KOPT-K1 (cell line): Measurements from ENCODE around the gene KDM4D.

Experiments used
- H3K27ac ChIP-seq: fragments of 200-600 bp; sonication (generic); 2 replicates; pipeline ENCODE4 v1.5.1; 2016; ENCODE audit warnings: antibody characterized with exemption, mild to moderate bottlenecking, low read depth, low read length; ENCODE audit not compliant: poor library complexity, severe bottlenecking
- H3K36me3 ChIP-seq: fragments of 200-600 bp; sonication (generic); 2 replicates; pipeline ENCODE4 v1.5.1; 2017; ENCODE audit warnings: antibody characterized with exemption, mild to moderate bottlenecking, low read length, moderate library complexity; ENCODE audit not compliant: insufficient read depth
- H3K9me3 ChIP-seq: fragments of 200-600 bp; sonication (generic); 2 replicates; pipeline ENCODE4 v1.5.1; 2017; ENCODE audit warnings: antibody characterized with exemption, low read length, mild to moderate bottlenecking; ENCODE audit not compliant: insufficient read depth, poor library complexity, severe bottlenecking

KDM4D gene

DNA sequence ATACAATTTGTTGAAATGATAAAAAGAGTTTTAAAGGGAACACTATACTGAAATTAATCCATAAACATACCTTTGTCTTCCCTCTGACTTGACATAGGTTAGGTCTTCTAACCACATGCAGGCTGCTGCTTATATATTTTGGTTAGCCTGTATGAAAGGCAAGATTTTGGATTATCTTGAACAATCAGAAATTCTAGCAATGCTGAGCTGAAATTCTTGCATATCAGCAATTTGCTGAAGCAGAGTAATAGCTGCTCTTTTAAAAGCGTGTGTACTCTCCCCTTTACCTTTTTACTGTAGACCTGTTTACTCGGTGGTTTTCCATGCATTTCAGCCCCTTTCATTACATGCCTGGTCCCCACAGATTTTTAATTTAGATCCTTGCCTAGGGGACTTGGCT, 34.2 kb upstream of the KDM4D start:
- H3K27ac ChIP-seq: no peak overlapping the region
- no peaks in the 10 kb centered on the region for H3K36me3 ChIP-seq
- H3K9me3 ChIP-seq: no peaks in the 10 kb centered on the region

DNA sequence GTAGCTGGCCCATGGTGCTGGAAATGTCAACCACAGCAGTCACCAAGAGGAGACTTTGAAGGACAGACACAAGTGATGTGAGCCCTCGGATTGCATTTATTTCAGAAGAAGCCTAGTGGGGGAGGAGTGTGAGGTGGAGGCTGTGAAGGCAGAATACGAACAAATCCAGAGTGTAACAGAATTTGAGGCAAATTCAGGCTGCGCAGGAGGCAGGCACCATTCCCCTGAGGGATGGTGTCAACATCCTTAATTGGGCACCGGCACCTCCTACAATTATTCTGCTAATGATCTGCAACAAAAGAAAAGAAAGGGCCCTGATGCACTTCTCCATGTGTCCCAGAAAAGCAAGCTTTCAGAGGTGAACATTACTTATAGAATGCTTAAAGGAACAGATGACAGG, 32.4 kb upstream of the KDM4D start:
- no peaks in the 10 kb centered on the region for H3K36me3 ChIP-seq
- H3K27ac ChIP-seq: no peak overlapping the region
- H3K9me3 ChIP-seq: no peaks in the 10 kb centered on the region

- no peak overlapping the region for H3K27ac ChIP-seq
- H3K36me3 ChIP-seq: no peaks in the 10 kb centered on the region
- no peaks in the 10 kb centered on the region for H3K9me3 ChIP-seq
These were observed 26.7 kb upstream of the KDM4D start for GRCh38 chr11:94946812-94947211.

- Histone ChIP-seq H3K27ac (no peak overlapping the region), H3K36me3 (no peaks in the 10 kb centered on the region), H3K9me3 (no peaks in the 10 kb centered on the region)
These were observed 25.4 kb upstream of the KDM4D start for GRCh38 chr11:94948070-94948617.

- Histone ChIP-seq H3K27ac (no peak overlapping the region), H3K36me3 (peaks cover 8% of the 10 kb centered on the region; the same call in 1 of the 2 replicates), H3K9me3 (no peaks in the 10 kb centered on the region)
These were observed 18.8 kb upstream of the KDM4D start for GRCh38 chr11:94954753-94955152.

DNA sequence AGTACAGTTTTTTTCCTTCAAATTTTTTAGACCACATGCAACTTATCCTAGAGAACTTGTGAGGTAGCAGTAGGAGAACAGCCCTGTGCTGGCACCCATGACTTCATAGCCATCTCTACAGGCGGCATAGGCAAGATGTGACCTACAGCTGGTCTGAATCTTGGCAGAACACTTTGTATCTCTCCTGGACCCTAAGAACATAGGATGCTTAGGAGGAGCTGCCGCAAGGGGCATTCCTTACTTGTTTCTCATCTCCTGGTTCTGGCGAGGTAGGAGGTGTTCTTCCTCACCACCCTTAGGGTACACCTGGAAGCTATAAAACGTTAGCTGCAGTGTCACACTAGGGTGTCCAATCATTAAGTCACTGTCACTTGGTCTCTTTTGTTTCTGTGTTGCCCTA, 16.5 kb upstream of the KDM4D start:
- Histone ChIP-seq H3K27ac (no peak overlapping the region), H3K36me3 (peaks cover 29% of the 10 kb centered on the region)

GRCh38 chr11:94958121-94958696, 15.3 kb upstream of the KDM4D start:
- Histone ChIP-seq H3K27ac (no peak overlapping the region), H3K9me3 (no peaks in the 10 kb centered on the region), H3K36me3 (peaks cover 41% of the 10 kb centered on the region)

More for the DNA sequence above, 16.5 kb upstream of the KDM4D start:
- no peaks in the 10 kb centered on the region for H3K9me3 ChIP-seq

GRCh38 chr11:94959179-94959578, 14.3 kb upstream of the KDM4D start:
- peaks cover 51% of the 10 kb centered on the region for H3K36me3 ChIP-seq
- no peaks in the 10 kb centered on the region for H3K9me3 ChIP-seq
- no peak overlapping the region for H3K27ac ChIP-seq

GRCh38 chr11:94960488-94960887, 13.0 kb upstream of the KDM4D start:
- H3K27ac ChIP-seq: no peak overlapping the region
- H3K36me3 ChIP-seq: peaks cover 64% of the 10 kb centered on the region
- no peaks in the 10 kb centered on the region for H3K9me3 ChIP-seq

GRCh38 chr11:94961255-94961654, 12.3 kb upstream of the KDM4D start:
- Histone ChIP-seq H3K36me3 (peaks cover 72% of the 10 kb centered on the region), H3K27ac (no peak overlapping the region), H3K9me3 (no peaks in the 10 kb centered on the region)

DNA sequence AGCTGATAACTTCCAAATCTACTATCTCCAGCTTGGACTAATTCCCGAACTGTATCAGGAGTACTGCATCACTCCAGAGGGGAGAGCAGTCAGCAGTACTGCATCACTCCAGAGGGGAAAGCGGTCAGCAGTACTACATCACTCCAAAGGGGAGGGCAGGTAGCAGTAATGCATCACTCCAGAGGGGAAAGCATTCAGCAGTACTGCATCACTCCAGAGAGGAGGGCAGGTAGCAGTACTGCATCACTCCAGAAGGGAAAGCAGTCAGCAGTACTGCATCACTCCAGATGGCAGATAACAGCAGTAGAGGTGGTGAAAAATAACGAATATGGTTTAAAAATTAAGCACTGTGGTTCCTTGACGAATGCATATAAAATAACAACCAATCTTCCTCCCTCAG, 8.6 kb upstream of the KDM4D start:
- no peaks in the 10 kb centered on the region for H3K9me3 ChIP-seq
- H3K27ac ChIP-seq: no peak overlapping the region
- H3K36me3 ChIP-seq: peaks cover 99% of the 10 kb centered on the region

- H3K36me3 ChIP-seq: peaks cover 87% of the 10 kb centered on the region
- H3K27ac ChIP-seq: no peak overlapping the region
- H3K9me3 ChIP-seq: no peaks in the 10 kb centered on the region
These were observed 5.1 kb upstream of the KDM4D start for GRCh38 chr11:94968334-94968958.

- no peaks in the 10 kb centered on the region for H3K9me3 ChIP-seq
- peaks cover 44% of the 10 kb centered on the region for H3K36me3 ChIP-seq
- H3K27ac ChIP-seq: peak overlapping the region; percentile 80
These were observed 810 bp upstream of the KDM4D start for GRCh38 chr11:94972700-94973098.

DNA sequence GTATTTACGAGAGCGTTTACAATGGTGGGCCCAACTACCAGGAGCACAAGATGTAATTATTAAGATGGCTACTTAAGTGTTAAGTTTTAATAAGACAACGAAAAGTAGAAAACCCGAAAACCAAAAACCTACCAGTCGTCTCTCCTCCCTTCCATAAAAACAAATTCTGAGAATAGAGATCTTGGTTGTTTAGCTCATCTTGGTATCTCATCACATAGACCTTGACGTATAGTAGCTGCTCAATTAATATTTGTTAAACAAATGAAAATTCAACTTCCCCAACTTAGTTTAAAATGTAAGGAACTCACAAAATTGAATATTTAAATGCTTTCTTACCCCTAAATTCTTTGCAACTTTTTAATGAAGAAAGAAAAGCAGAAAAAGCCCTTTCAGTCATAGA, 669 bp downstream of the KDM4D start:
- H3K36me3 ChIP-seq: peaks cover 30% of the 10 kb centered on the region
- peak overlapping the region; percentile 80 for H3K27ac ChIP-seq
- no peaks in the 10 kb centered on the region for H3K9me3 ChIP-seq

- Histone ChIP-seq H3K27ac (no peak overlapping the region), H3K36me3 (peaks cover 15% of the 10 kb centered on the region), H3K9me3 (no peaks in the 10 kb centered on the region)
These were observed 2.1 kb downstream of the KDM4D start for GRCh38 chr11:94975599-94975998.

- H3K27ac ChIP-seq: no peak overlapping the region
- no peaks in the 10 kb centered on the region for H3K9me3 ChIP-seq
- H3K36me3 ChIP-seq: no peaks in the 10 kb centered on the region
These were observed 13.9 kb downstream of the KDM4D start for GRCh38 chr11:94987378-94987777.
